ENCODE measurements around the gene RSPRY1. TPM values are rescaled to one million over a fixed set of nuclear protein-coding genes. Genes with fewer than 3 reads are reported as not detected.

The RSPRY1 gene
- total and polyA plus RNA-seq, 12 donors = 7.7 to 43.5 (median 25.5) TPM

GRCh38 chr16:57209780-57210179, 23.7 kb downstream of the RSPRY1 start:
- H3K27me3 ChIP-seq = no peaks in the 10 kb centered on the region
- intact Hi-C loops (cut with DNase I) = no loop called here
- H3K36me3 ChIP-seq (replicated peaks in 1 of 2) = peaks cover 0 to 72% of the 10 kb centered on the region in 2 donors
- WGBS, 4 donors = 94 to 100% (median 97%) methylated on average over 5 of the region's 5 CpGs
- no peak for DNase-seq
- no peak overlapping the region for H3K4me3 ChIP-seq
- no peak overlapping the region for H3K27ac ChIP-seq
- TF ChIP-seq CTCF (IDR thresholded peaks at IDR 0.05) (no peak), POLR2A (IDR thresholded peaks at IDR 0.05) (no peak)
- H3K9me3 ChIP-seq (replicated peaks in 1 of 3) = no peaks in the 10 kb centered on the region
- no peaks in the 10 kb centered on the region for H3K4me1 ChIP-seq (replicated peaks in 1 of 2)

GRCh38 chr16:57213462-57213861, 27.3 kb downstream of the RSPRY1 start:
- no peak for TF ChIP-seq CTCF (IDR thresholded peaks at IDR 0.05)
- no peak for TF ChIP-seq POLR2A (IDR thresholded peaks at IDR 0.05)
- WGBS, 4 donors = 90 to 100% (median 98%) methylated on average over 1 of the region's 1 CpG
- no peak overlapping the region for H3K4me3 ChIP-seq
- no peaks in the 10 kb centered on the region for H3K9me3 ChIP-seq (replicated peaks in 1 of 3)
- no peaks in the 10 kb centered on the region for H3K27me3 ChIP-seq
- intact Hi-C loops (cut with DNase I) = no loop called here
- no peak for DNase-seq
- H3K36me3 ChIP-seq (replicated peaks in 1 of 2) = peaks cover 0 to 69% of the 10 kb centered on the region in 2 donors
- H3K4me1 ChIP-seq (replicated peaks in 1 of 2) = no peaks in the 10 kb centered on the region
- no peak overlapping the region for H3K27ac ChIP-seq

GRCh38 chr16:57216968-57217367, 30.8 kb downstream of the RSPRY1 start:
- Histone ChIP-seq H3K9me3 (replicated peaks in 1 of 3) (no peaks in the 10 kb centered on the region), H3K27ac (no peak overlapping the region), H3K4me1 (replicated peaks in 1 of 2) (no peaks in the 10 kb centered on the region), H3K4me3 (no peak overlapping the region), H3K27me3 (no peaks in the 10 kb centered on the region), H3K36me3 (replicated peaks in 1 of 2) (peaks cover 0 to 75% of the 10 kb centered on the region in 2 donors)
- 90 to 94% (median 92%) methylated on average over 2 of the region's 2 CpGs for WGBS, 4 donors
- intact Hi-C loops (cut with DNase I) = no loop called here
- no peak for DNase-seq
- TF ChIP-seq CTCF (IDR thresholded peaks at IDR 0.05) (no peak), POLR2A (IDR thresholded peaks at IDR 0.05) (no peak)

- intact Hi-C loops (cut with DNase I) = no loop called here
- no peak overlapping the region for H3K27ac ChIP-seq
- TF ChIP-seq CTCF (IDR thresholded peaks at IDR 0.05) (no peak), POLR2A (IDR thresholded peaks at IDR 0.05) (no peak)
- H3K27me3 ChIP-seq = no peaks in the 10 kb centered on the region
- no peak for DNase-seq
- peaks cover 0 to 71% of the 10 kb centered on the region in 2 donors for H3K36me3 ChIP-seq (replicated peaks in 1 of 2)
- 97 to 100% (median 97%) methylated on average over 1 of the region's 1 CpG for WGBS, 4 donors
- H3K9me3 ChIP-seq (replicated peaks in 1 of 3) = no peaks in the 10 kb centered on the region
- no peak overlapping the region for H3K4me3 ChIP-seq
- H3K4me1 ChIP-seq (replicated peaks in 1 of 2) = peaks cover 0 to 7% of the 10 kb centered on the region in 2 donors
Measured at GRCh38 chr16:57223057-57223456, 36.9 kb downstream of the RSPRY1 start.

Data from adrenal gland (tissue), 12 donors.